HG03442 (cell line): ENCODE results near the gene TOP2A.
A peak's percentile ranks its signal among the peaks of the same experiment; 100 is the strongest.
"Not testable (repeated sequence)": the region's sequence is repeated elsewhere in the genome, so short reads cannot be mapped to it uniquely, and the experiment has no call there.

ENCODE experiments used
- ATAC-seq: cut with Tn5 transposase; IDR thresholded peaks from one replicate; pipeline ENCODE4 v1.9.1; 2021; ENCODE audit warnings: mild to moderate bottlenecking, moderate library complexity; ENCODE audit not compliant: unreplicated experiment

The TOP2A gene

GRCh38 chr17:40431231-40431602, 13.5 kb upstream of the TOP2A start:
- no peak for ATAC-seq

- ATAC-seq, result no peak
These were observed 12.9 kb upstream of the TOP2A start for GRCh38 chr17:40430272-40431230.

- no peak for ATAC-seq
These were observed 9.4 kb upstream of the TOP2A start for GRCh38 chr17:40427002-40427491.

GRCh38 chr17:40425741-40426140, 8.0 kb upstream of the TOP2A start:
- no peak for ATAC-seq

GRCh38 chr17:40422990-40423633, 5.4 kb upstream of the TOP2A start:
- no peak for ATAC-seq

GRCh38 chr17:40419559-40420331, 2.0 kb upstream of the TOP2A start:
- ATAC-seq, result no peak

GRCh38 chr17:40418428-40418706, 671 bp upstream of the TOP2A start:
- ATAC-seq, result no peak

GRCh38 chr17:40417258-40417608, 463 bp downstream of the TOP2A start:
- ATAC-seq, result peak; percentile 21

- ATAC-seq, result no peak
These were observed 1.0 kb downstream of the TOP2A start for GRCh38 chr17:40416671-40417070.

- no peak for ATAC-seq
These were observed 2.3 kb downstream of the TOP2A start for GRCh38 chr17:40415390-40415789.

GRCh38 chr17:40414312-40414711, 3.4 kb downstream of the TOP2A start:
- not testable (repeated sequence) for ATAC-seq

- no peak for ATAC-seq
These were observed 4.8 kb downstream of the TOP2A start for GRCh38 chr17:40412880-40413279.

- ATAC-seq, result no peak
These were observed 5.9 kb downstream of the TOP2A start for GRCh38 chr17:40411821-40412220.

- no peak for ATAC-seq
These were observed 7.6 kb downstream of the TOP2A start for GRCh38 chr17:40410082-40410481.

GRCh38 chr17:40409540-40409939, 8.2 kb downstream of the TOP2A start:
- ATAC-seq, result not testable (repeated sequence)

- no peak for ATAC-seq
These were observed 10.2 kb downstream of the TOP2A start for GRCh38 chr17:40407460-40407859.

- ATAC-seq, result no peak
These were observed 13.7 kb downstream of the TOP2A start for GRCh38 chr17:40404003-40404402.

GRCh38 chr17:40402668-40403067, 15.0 kb downstream of the TOP2A start:
- no peak for ATAC-seq

GRCh38 chr17:40399185-40399584, 18.5 kb downstream of the TOP2A start:
- no peak for ATAC-seq

- ATAC-seq, result not testable (repeated sequence)
These were observed 31.1 kb downstream of the TOP2A start for GRCh38 chr17:40386555-40386954.

- no peak for ATAC-seq
These were observed 35.4 kb downstream of the TOP2A start for GRCh38 chr17:40382251-40382650.

- no peak for ATAC-seq
These were observed 38.7 kb downstream of the TOP2A start for GRCh38 chr17:40378966-40379365.
